Activated CD4-positive, alpha-beta T cell treated with anti-CD3 and anti-CD28 coated beads for 36 hours (primary cell): ENCODE data around the gene SOHLH1. TPM values are rescaled to one million over a fixed set of nuclear protein-coding genes. Genes with fewer than 3 reads are reported as not detected.
A peak's percentile ranks its signal among the peaks of the same experiment; 100 is the strongest.

ENCODE experiments used
- ATAC-seq: fragments of 200-7000 bp; cut with Tn5 transposase; one replicate; pipeline ENCODE4 v1.10.0; 2021; ENCODE audit warnings: mild to moderate bottlenecking, moderate library complexity
- CTCF ChIA-PET: fragments of 350-600 bp; sonication (Branson Sonifier 250); formaldehyde crosslinking; loops from one replicate; lab custom pipeline; 2021; ENCODE audit warnings: antibody characterized with exemption; lab: Charles Lee
- POLR2A ChIA-PET: fragments of 350-600 bp; sonication (Branson Sonifier 250); formaldehyde crosslinking; loops from one replicate; lab custom pipeline; 2021; ENCODE audit warnings: antibody characterized with exemption, inconsistent platforms; lab: Charles Lee
- DNase-seq: peaks from one replicate; pipeline ENCODE4 v3.0.0-alpha.2; 2020
- H3K27ac Mint-ChIP-seq: one replicate; pipeline ENCODE4 v1.8.0; 2021; ENCODE audit warnings: mixed read lengths
- H3K27me3 Mint-ChIP-seq: one replicate; pipeline ENCODE4 v1.8.0; 2021; ENCODE audit warnings: mixed read lengths
- H3K36me3 Mint-ChIP-seq: one replicate; pipeline ENCODE4 v1.8.0; 2021; ENCODE audit warnings: low read depth, mixed read lengths
- H3K4me1 Mint-ChIP-seq: one replicate; pipeline ENCODE4 v1.8.0; 2021; ENCODE audit warnings: mixed read lengths
- H3K4me3 Mint-ChIP-seq: one replicate; pipeline ENCODE4 v1.8.0; 2021; ENCODE audit warnings: mild to moderate bottlenecking, moderate library complexity, mixed read lengths
- H3K9me3 Mint-ChIP-seq: one replicate; pipeline ENCODE4 v1.8.0; 2021; ENCODE audit warnings: low read depth, mixed read lengths
- intact Hi-C, 2 experiments: fragments of 100-400 bp; cut with DNase I in 1 of 2; cut with micrococcal nuclease in 1 of 2; formaldehyde crosslinking; loops; one replicate each; pipeline versions ENCODE4 v1.14.2 to v1.15.1; 2022 to 2024; cut with DNase I, micrococcal nuclease
- total RNA-seq, 2 experiments: library from RNA; stranded (reverse); gene quantifications; one replicate each; pipeline ENCODE4 v1.2.3, GENCODE V29; 2021

SOHLH1 gene
- total RNA-seq, 2 experiments from 2014 or later, result not detected

DNA sequence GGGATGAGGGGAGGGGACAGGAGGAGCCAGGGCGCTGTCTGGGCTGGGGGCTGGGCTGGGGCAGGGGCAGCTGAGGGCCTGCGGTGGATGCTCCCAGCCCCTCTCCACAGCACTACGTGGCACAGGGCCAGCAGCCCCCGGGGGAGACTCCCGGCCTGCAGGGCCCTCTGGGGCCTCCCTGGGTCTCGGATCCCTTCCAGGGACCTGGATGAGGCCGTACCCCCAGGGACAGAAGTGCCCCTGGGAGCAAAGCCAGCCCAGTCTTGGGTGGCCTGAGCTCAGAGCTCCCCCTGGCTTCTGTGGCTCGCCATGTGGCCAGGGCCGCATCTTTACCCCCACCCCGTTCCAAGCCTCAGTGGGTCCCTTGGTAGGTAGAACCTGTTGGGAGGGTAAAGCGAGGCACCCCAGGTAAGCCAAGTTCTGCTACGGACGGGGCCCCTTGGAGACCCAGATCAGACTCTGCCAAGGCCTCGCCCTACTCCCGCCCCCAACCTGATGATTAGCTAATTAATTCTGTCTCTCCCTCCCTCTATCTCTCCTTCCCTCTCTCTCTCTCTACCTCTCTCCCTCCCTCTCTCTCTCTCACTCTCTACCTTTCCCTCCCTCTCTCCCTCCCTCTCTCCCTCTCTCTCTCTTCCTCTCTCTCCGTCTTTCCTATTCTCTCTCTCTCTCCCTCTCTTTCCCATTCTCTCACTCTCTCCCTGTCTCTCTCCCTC lies 27.0 kb upstream of the SOHLH1 start:
- DNase-seq (no peak), ATAC-seq (no peak)
- no peaks in the 10 kb centered on the region for H3K4me1 Mint-ChIP-seq
- no peak overlapping the region for H3K27ac Mint-ChIP-seq
- no peaks in the 10 kb centered on the region for H3K36me3 Mint-ChIP-seq
- CTCF ChIA-PET, result no interaction called here
- H3K4me3 Mint-ChIP-seq, result no peak overlapping the region
- intact Hi-C loops, result no loop called here
- POLR2A ChIA-PET, result no interaction called here
- H3K27me3 Mint-ChIP-seq, result peaks cover 5% of the 10 kb centered on the region
- peaks cover 4% of the 10 kb centered on the region for H3K9me3 Mint-ChIP-seq

DNA sequence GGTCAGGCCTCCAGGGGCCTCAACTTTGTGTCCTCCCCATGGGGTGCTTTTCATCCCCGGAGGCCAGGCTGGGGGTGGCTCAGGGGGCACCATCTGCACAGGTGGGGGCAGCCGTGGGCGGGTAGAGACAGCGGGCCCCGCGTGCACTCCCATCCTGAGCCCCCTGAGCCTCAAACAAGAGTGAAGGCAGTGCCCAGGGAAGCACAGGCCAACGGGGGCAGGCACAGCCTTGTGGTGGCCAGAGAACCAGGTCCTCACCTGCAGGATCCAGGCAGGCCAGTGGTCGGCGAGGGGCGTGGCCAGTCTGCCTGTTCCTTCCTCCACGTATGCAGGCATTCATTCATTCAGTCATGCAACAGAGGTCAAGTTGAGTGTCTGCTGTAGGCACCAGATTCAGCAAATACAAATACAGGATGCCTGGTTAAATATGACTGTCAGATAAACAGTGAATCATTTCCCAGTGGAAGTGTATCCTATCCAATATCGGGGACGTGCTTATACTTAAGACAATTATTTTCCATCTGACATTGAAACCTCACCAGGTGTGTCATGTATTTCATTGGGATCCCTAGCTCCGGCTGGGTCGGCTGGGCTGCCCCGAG lies 25.0 kb upstream of the SOHLH1 start:
- DNase-seq, result no peak
- ChIA-PET POLR2A (no interaction called here), CTCF (no interaction called here)
- no peak for ATAC-seq
- Mint-ChIP-seq H3K4me3 (no peak overlapping the region), H3K27ac (no peak overlapping the region), H3K36me3 (no peaks in the 10 kb centered on the region), H3K9me3 (no peaks in the 10 kb centered on the region), H3K4me1 (no peaks in the 10 kb centered on the region), H3K27me3 (no peaks in the 10 kb centered on the region)
- intact Hi-C loops, result no loop called here

DNA sequence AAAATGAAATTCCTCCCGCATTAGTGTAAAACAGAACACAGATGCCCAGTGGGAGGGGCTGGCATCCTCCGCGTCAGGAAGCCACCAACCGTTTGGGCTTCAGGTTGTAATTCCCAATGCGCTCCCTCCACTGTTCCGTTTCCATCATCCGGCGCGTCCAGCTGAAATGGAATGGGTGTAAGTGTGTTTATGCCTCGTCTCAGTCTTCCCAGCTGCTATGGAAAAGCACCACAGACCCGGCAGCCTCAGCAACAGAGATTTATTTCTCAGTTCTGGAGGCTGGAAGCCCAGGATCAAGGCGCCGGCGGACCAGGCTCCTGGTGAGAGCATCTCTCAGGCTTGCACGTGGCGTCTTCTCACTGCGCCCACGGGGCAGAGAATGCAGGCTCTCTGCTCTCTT lies 23.1 kb upstream of the SOHLH1 start:
- H3K9me3 Mint-ChIP-seq, result no peaks in the 10 kb centered on the region
- H3K27me3 Mint-ChIP-seq, result no peaks in the 10 kb centered on the region
- no peak overlapping the region for H3K27ac Mint-ChIP-seq
- ChIA-PET CTCF (no interaction called here), POLR2A (no interaction called here)
- no peak for ATAC-seq
- intact Hi-C loops, result no loop called here
- no peak overlapping the region for H3K4me3 Mint-ChIP-seq
- no peaks in the 10 kb centered on the region for H3K36me3 Mint-ChIP-seq
- DNase-seq, result no peak
- no peaks in the 10 kb centered on the region for H3K4me1 Mint-ChIP-seq

DNA sequence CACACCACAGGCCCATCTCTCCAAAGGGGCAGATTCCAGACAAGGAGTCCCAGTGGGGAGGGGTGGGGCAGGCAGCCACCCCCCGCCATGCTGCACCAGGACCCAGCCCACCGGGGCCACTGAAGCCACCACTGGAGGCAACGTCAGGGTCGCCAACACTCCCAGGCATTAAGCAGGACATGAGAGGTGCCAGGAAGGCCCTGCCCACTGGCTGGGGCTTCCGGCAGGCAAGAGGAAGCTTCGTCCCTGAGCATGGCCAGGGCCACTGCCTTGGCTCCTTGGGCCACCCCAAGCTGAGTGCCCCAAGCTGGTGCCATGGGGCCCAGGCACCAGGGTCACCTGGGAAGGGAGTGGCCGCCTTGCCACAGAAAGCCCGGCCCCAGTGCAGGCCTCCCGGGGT lies 20.2 kb upstream of the SOHLH1 start:
- DNase-seq (no peak), ATAC-seq (no peak)
- no peaks in the 10 kb centered on the region for H3K9me3 Mint-ChIP-seq
- peaks cover 21% of the 10 kb centered on the region for H3K27me3 Mint-ChIP-seq
- H3K36me3 Mint-ChIP-seq, result no peaks in the 10 kb centered on the region
- POLR2A ChIA-PET, result interaction anchor here (0.6 kb wide), 1 partner anchor 8 kb away, joined by 3 read pairs; no protein-coding TSS in a partner anchor
- H3K4me1 Mint-ChIP-seq, result no peaks in the 10 kb centered on the region
- intact Hi-C loops, result no loop called here
- CTCF ChIA-PET, result interaction anchor here (0.7 kb wide), 1 partner anchor 473 kb away, joined by 4 read pairs; no protein-coding TSS in a partner anchor
- H3K27ac Mint-ChIP-seq, result no peak overlapping the region
- no peak overlapping the region for H3K4me3 Mint-ChIP-seq

DNA sequence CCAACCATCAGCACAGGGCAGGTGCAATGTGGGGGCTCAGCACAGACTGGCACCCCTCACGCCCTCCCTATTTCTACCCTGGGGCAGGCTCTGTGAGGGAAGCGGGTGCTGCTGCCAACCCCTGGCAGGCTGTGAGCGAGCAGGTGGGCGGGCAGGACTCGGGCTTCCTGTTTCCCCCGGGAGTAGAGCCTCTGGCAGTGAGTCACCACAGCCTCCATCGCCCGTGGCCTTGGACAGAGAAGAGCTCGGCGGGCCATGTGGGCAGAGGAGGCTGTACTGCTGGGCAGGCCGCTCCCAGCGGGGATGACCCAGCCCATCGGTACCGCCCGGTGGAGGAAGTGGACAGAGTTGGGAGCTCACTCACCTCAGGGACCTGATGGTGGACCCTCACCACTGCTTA lies 19.3 kb upstream of the SOHLH1 start:
- Mint-ChIP-seq H3K27ac (no peak overlapping the region), H3K27me3 (peaks cover 22% of the 10 kb centered on the region), H3K9me3 (no peaks in the 10 kb centered on the region), H3K4me3 (no peak overlapping the region), H3K4me1 (no peaks in the 10 kb centered on the region), H3K36me3 (no peaks in the 10 kb centered on the region)
- intact Hi-C loops, result no loop called here
- POLR2A ChIA-PET, result no interaction called here
- CTCF ChIA-PET, result no interaction called here
- no peak for ATAC-seq
- DNase-seq, result peak; percentile 23

DNA sequence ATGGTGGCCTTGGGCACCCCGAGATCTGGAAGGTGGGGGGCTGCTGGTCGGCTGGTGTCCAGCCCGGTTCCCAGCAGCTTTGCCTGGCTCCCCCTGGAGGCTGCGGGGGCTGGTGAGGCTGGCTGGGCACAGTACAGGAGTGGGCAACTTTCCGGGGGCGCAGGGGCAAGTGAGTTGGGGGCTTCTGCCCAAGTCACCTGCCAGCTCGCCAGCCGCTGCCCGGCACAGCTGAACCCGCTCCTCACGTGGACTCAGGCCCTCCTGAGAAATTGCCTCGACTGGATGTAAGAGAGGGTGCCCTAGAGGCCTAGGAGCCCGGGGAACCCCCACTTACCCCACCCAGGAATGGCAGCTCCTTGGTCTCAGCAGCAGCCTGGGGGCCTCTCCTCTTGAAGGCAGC lies 18.1 kb upstream of the SOHLH1 start:
- Mint-ChIP-seq H3K9me3 (no peaks in the 10 kb centered on the region), H3K4me1 (no peaks in the 10 kb centered on the region), H3K36me3 (no peaks in the 10 kb centered on the region), H3K27me3 (peaks cover 25% of the 10 kb centered on the region), H3K27ac (no peak overlapping the region), H3K4me3 (no peak overlapping the region)
- POLR2A ChIA-PET, result no interaction called here
- ATAC-seq (no peak), DNase-seq (no peak)
- intact Hi-C loops, result no loop called here
- CTCF ChIA-PET, result no interaction called here

DNA sequence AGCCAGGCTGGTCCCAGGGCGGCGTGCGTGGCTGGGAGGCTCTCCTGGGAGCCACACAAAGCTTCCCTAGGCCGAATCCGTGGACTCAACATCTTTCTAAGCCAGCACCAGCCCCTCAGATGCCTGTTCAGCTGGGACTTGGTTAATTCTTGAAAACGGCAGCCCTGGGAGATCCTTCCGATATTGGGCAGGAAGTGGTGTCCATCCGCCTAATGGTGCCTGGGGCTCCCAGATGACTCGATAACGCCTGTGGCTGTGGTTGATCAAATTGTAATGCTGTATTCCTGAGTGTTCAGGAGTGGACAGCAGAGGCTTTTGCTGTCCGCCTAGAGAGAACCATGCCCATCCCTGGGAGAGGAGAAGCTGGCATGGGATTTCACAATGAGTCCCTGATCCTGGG lies 16.8 kb upstream of the SOHLH1 start:
- CTCF ChIA-PET, result no interaction called here

DNA sequence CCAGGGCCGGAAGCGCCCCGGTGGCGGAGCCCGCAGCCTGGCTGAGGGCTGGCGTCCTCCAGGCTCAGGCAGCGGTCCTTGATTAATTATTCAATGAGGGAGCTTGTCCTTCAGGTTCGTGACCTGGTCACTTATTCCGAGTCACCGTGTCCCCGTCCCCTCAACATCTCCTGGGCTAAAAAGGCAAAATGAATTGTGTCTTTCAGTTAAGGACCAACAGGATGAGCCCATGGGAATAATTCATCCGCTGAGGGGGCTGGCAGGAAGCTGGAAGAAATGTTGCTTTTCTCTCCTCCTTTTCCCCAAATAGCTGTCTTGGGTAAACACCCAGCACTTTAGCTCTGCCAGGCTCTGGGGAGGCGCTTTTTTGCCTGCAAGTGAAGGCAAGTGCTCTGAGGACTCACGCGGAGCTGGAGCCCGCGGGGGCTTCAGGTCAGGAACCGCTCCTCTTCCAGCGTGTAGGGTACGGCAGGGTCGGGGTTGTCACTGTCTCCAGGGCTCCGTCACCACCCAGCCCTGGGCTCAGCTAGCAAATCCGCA lies 15.8 kb upstream of the SOHLH1 start:
- ATAC-seq, result no peak
- ChIA-PET POLR2A (no interaction called here), CTCF (no interaction called here)
- H3K27ac Mint-ChIP-seq, result no peak overlapping the region
- intact Hi-C loops, result no loop called here
- no peak overlapping the region for H3K4me3 Mint-ChIP-seq
- H3K4me1 Mint-ChIP-seq, result no peaks in the 10 kb centered on the region
- H3K36me3 Mint-ChIP-seq, result no peaks in the 10 kb centered on the region
- peaks cover 25% of the 10 kb centered on the region for H3K27me3 Mint-ChIP-seq
- H3K9me3 Mint-ChIP-seq, result no peaks in the 10 kb centered on the region
- DNase-seq, result no peak

More for the DNA sequence above, 16.8 kb upstream of the SOHLH1 start:
- intact Hi-C loops, result no loop called here
- Mint-ChIP-seq H3K27ac (no peak overlapping the region), H3K36me3 (no peaks in the 10 kb centered on the region), H3K4me3 (no peak overlapping the region), H3K27me3 (peaks cover 25% of the 10 kb centered on the region), H3K4me1 (no peaks in the 10 kb centered on the region), H3K9me3 (no peaks in the 10 kb centered on the region)
- DNase-seq (no peak), ATAC-seq (no peak)
- POLR2A ChIA-PET, result no interaction called here

DNA sequence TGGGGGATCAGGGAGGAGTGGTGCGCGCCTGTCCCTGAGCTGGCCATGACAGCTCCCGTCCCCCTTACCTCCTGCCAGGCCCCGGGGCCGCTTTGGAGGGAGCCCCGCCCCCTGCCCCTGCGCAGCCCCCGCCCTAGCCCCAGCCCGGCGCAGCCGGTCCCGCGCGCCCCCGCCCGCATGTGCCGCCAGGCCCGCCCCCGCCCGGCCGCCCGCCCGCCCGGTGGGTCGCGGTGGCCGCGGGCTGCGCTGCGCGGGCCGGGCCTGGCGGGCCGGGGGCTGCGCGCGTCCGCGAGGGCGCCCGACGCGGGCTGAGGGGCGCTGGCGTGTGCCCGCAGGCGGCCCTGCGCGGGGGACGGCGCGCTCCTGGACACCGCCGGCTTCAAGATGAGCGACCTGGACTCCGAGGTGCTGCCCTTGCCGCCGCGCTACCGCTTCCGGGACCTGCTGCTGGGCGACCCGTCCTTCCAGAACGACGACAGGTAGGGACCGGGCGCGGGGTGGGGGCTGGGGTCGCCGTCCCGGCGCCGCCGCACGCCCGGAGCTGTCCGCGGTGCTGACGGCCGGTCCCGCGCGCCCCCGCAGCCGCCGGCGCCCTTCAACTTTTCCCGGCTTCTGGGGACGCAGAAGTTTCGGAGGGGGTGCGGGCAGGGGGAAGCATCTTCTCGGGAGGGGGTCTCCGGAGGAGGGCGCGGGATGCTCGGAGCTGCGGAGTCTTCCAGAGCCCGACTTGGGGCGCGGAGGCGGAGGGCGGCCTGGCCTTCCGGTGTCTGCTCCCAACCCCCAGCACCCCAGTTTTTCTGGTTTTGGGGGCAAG lies 15.2 kb upstream of the SOHLH1 start:
- Mint-ChIP-seq H3K4me1 (no peaks in the 10 kb centered on the region), H3K27me3 (peaks cover 25% of the 10 kb centered on the region), H3K36me3 (no peaks in the 10 kb centered on the region), H3K27ac (no peak overlapping the region), H3K4me3 (no peak overlapping the region), H3K9me3 (no peaks in the 10 kb centered on the region)
- DNase-seq (no peak), ATAC-seq (no peak)
- intact Hi-C loops, result no loop called here
- CTCF ChIA-PET, result interaction anchor here (0.8 kb wide), 1 partner anchor 10 kb away, joined by 3 read pairs; no protein-coding TSS in a partner anchor
- POLR2A ChIA-PET, result no interaction called here

DNA sequence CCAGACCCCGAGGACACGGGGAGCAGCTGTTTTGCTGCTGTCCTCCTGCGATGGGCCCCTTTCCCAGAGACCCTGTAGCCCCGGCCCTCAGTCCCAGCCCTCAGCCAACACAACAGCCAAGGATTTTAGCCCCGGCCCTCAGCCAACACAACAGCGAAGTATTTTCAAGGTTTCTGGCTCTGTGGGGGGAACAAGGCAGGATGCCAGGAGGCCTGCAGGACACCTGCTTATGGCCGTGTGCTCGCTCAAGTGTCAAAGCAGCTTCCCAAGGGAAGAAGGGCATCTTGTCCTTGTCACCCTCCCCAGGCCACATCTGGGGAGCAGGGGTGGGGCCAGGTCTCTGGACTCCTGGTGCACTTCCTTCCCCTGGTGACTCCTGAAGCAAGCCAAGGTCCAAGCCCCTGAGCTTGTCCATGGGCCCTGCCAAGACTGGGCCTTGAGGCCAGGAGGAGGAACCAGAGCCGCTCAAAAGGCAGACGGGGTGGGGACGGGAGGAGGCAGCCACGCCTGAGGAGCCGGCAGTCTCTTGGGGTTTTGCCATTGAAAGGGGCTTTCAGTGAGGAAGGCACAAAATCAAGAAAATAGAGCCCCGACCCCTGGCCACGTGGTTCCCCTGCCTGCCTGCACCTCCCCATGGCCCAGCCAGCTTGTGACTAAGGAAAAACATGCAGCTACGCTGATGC lies 13.5 kb upstream of the SOHLH1 start:
- Mint-ChIP-seq H3K36me3 (no peaks in the 10 kb centered on the region), H3K27ac (no peak overlapping the region), H3K9me3 (no peaks in the 10 kb centered on the region), H3K27me3 (peaks cover 25% of the 10 kb centered on the region), H3K4me3 (no peak overlapping the region), H3K4me1 (no peaks in the 10 kb centered on the region)
- intact Hi-C loops, result no loop called here
- ChIA-PET POLR2A (no interaction called here), CTCF (interaction anchor here (0.6 kb wide), 1 partner anchor 9 kb away, joined by 3 read pairs; no protein-coding TSS in a partner anchor)
- DNase-seq, result no peak
- no peak for ATAC-seq

DNA sequence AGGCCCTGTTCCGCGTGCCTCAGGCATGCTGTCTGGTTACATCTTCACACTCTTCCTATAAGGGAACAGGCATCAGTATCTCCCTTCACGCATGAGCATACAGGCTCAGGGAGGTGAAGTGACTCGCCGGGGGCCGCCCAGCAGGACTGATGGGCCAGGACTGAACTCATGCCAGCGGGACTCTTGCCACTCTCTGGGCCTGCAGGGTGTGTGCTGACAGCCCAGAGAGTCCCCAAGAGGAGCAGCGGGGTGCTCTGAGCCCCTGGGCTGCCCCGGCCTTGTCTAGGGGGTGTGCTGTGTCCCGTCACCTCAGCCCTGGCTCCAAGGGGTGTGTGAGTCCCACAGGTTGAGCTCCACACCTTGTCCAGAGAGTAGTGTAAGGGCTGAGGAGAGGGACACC lies 12.6 kb upstream of the SOHLH1 start:
- Mint-ChIP-seq H3K27ac (no peak overlapping the region), H3K4me3 (no peak overlapping the region), H3K36me3 (no peaks in the 10 kb centered on the region), H3K9me3 (no peaks in the 10 kb centered on the region), H3K4me1 (no peaks in the 10 kb centered on the region), H3K27me3 (peaks cover 22% of the 10 kb centered on the region)
- ATAC-seq, result no peak
- no peak for DNase-seq
- intact Hi-C loops, result no loop called here
- POLR2A ChIA-PET, result interaction anchor here (0.5 kb wide), 1 partner anchor 8 kb away, joined by 3 read pairs; no protein-coding TSS in a partner anchor
- CTCF ChIA-PET, result interaction anchor here (0.6 kb wide), 1 partner anchor 8 kb away, joined by 3 read pairs; no protein-coding TSS in a partner anchor
